ENCODE results near the gene C1QTNF6. TPM values are rescaled to one million over a fixed set of nuclear protein-coding genes. Genes with fewer than 3 reads are reported as not detected.

Gene C1QTNF6
- total and polyA plus RNA-seq, 2 experiments from 2014 or later: 1.7 to 2.3 TPM

DNA sequence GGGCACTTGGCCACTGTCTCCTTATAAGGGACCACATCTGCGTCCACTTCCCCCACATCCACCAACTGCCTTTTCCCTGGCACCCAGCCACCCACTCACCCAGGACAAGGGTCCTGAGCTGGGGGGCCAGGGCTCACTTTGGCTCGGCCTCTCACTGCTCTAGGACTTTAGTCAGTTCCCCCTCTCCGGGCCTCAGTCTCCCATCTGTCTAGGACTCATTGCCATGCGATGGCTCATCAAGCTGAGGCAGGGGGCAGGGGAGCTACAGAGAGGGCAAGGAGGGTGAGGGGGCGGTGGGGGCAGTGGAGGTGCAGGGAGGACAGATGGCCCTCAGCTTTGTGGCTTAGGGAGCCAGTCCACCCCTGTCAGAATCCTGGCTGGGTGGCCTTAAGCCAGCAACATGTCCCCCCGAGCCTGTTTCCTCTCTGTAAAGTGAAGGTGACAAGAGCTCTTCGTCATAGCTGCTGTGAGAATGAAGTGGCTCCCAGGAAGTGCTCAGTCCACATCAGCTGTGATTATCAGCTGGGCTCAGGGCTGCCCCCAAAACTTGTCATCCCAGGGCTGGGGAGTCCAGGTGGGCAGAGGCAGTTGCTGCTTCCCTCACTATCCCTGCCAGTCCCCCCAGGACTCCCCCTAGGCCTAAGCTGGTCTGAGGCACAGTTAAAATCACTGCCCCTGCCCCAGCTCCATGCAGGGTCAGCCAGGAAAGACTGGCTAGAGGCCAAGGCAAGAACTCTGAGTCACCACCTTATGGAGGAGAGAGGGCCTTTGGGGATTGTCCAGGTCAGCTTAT, 41.2 kb upstream of the C1QTNF6 start:
- Histone ChIP-seq H2AFZ (no peak overlapping the region), H3K27ac (ENCODE audit: low read depth) (no peak overlapping the region)
- no peak for ATAC-seq

GRCh38 chr22:37228106-37229011, 40.3 kb upstream of the C1QTNF6 start:
- no peak overlapping the region for H3K4me2 ChIP-seq
- no peaks in the 10 kb centered on the region for H3F3A ChIP-seq (replicated peaks; ENCODE audit: low read depth)
- H3K4me3 Mint-ChIP-seq: no peak overlapping the region
- DNase-seq (ENCODE audit: low spot score) (no peak), ATAC-seq (no peak)
- no peaks in the 10 kb centered on the region for H3K27me3 ChIP-seq (ENCODE audit: insufficient read depth)
- no peaks in the 10 kb centered on the region for H3K36me3 ChIP-seq (ENCODE audit: insufficient read depth)
- no peaks in the 10 kb centered on the region for H3K4me1 ChIP-seq (ENCODE audit: insufficient read depth)
- peaks cover 12% of the 10 kb centered on the region for H3K27me3 Mint-ChIP-seq (ENCODE audit: insufficient read depth, low read depth, poor library complexity)
- H3K9me2 ChIP-seq (ENCODE audit: insufficient read depth): no peaks in the 10 kb centered on the region
- H4K20me1 ChIP-seq (replicated peaks; ENCODE audit: insufficient read depth): no peaks in the 10 kb centered on the region
- H3K36me3 Mint-ChIP-seq (ENCODE audit: low read depth): no peaks in the 10 kb centered on the region
- H3K9me3 Mint-ChIP-seq: no peaks in the 10 kb centered on the region
- H3K27ac Mint-ChIP-seq: no peak overlapping the region
- no peak overlapping the region for H3K4me3 ChIP-seq
- H3K27ac ChIP-seq (ENCODE audit: low read depth): no peak overlapping the region
- no peaks in the 10 kb centered on the region for H3K4me1 Mint-ChIP-seq
- no peaks in the 10 kb centered on the region for H3K79me2 ChIP-seq (replicated peaks; ENCODE audit: insufficient read depth)
- H2AFZ ChIP-seq: no peak overlapping the region
- TF ChIP-seq EZH2 (IDR thresholded peaks at IDR 0.05; ENCODE audit: low read depth, unreplicated experiment) (no peak), CREB1 (CRISPR knock-in tag; IDR thresholded peaks at IDR 0.05; ENCODE audit: low read depth) (no peak), EZH2phosphoT487 (IDR thresholded peaks at IDR 0.05; ENCODE audit: unreplicated experiment) (no peak), JUNB (IDR thresholded peaks at IDR 0.05; ENCODE audit: unreplicated experiment) (no peak)
- TF ChIP-seq, protein P1, sequence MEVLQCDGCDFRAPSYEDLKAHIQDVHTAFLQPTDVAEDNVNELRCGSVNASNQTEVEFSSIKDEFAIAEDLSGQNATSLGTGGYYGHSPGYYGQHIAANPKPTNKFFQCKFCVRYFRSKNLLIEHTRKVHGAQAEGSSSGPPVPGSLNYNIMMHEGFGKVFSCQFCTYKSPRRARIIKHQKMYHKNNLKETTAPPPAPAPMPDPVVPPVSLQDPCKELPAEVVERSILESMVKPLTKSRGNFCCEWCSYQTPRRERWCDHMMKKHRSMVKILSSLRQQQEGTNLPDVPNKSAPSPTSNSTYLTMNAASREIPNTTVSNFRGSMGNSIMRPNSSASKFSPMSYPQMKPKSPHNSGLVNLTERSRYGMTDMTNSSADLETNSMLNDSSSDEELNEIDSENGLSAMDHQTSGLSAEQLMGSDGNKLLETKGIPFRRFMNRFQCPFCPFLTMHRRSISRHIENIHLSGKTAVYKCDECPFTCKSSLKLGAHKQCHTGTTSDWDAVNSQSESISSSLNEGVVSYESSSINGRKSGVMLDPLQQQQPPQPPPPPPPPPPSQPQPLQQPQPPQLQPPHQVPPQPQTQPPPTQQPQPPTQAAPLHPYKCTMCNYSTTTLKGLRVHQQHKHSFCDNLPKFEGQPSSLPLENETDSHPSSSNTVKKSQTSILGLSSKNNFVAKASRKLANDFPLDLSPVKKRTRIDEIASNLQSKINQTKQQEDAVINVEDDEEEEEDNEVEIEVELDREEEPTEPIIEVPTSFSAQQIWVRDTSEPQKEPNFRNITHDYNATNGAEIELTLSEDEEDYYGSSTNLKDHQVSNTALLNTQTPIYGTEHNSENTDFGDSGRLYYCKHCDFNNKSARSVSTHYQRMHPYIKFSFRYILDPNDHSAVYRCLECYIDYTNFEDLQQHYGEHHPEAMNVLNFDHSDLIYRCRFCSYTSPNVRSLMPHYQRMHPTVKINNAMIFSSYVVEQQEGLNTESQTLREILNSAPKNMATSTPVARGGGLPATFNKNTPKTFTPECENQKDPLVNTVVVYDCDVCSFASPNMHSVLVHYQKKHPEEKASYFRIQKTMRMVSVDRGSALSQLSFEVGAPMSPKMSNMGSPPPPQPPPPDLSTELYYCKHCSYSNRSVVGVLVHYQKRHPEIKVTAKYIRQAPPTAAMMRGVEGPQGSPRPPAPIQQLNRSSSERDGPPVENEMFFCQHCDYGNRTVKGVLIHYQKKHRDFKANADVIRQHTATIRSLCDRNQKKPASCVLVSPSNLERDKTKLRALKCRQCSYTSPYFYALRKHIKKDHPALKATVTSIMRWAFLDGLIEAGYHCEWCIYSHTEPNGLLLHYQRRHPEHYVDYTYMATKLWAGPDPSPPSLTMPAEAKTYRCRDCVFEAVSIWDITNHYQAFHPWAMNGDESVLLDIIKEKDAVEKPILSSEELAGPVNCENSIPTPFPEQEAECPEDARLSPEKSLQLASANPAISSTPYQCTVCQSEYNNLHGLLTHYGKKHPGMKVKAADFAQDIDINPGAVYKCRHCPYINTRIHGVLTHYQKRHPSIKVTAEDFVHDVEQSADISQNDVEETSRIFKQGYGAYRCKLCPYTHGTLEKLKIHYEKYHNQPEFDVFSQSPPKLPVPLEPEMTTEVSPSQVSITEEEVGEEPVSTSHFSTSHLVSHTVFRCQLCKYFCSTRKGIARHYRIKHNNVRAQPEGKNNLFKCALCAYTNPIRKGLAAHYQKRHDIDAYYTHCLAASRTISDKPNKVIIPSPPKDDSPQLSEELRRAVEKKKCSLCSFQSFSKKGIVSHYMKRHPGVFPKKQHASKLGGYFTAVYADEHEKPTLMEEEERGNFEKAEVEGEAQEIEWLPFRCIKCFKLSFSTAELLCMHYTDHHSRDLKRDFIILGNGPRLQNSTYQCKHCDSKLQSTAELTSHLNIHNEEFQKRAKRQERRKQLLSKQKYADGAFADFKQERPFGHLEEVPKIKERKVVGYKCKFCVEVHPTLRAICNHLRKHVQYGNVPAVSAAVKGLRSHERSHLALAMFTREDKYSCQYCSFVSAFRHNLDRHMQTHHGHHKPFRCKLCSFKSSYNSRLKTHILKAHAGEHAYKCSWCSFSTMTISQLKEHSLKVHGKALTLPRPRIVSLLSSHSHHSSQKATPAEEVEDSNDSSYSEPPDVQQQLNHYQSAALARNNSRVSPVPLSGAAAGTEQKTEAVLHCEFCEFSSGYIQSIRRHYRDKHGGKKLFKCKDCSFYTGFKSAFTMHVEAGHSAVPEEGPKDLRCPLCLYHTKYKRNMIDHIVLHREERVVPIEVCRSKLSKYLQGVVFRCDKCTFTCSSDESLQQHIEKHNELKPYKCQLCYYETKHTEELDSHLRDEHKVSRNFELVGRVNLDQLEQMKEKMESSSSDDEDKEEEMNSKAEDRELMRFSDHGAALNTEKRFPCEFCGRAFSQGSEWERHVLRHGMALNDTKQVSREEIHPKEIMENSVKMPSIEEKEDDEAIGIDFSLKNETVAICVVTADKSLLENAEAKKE (CRISPR knock-in tag; IDR thresholded peaks at IDR 0.05): no peak

More for the DNA sequence above, 41.2 kb upstream of the C1QTNF6 start:
- H3K9me3 Mint-ChIP-seq: no peaks in the 10 kb centered on the region
- Histone ChIP-seq H3F3A (replicated peaks; ENCODE audit: low read depth) (no peaks in the 10 kb centered on the region), H3K36me3 (ENCODE audit: insufficient read depth) (no peaks in the 10 kb centered on the region), H4K20me1 (replicated peaks; ENCODE audit: insufficient read depth) (no peaks in the 10 kb centered on the region), H3K4me2 (no peak overlapping the region), H3K79me2 (replicated peaks; ENCODE audit: insufficient read depth) (no peaks in the 10 kb centered on the region), H3K27me3 (ENCODE audit: insufficient read depth) (no peaks in the 10 kb centered on the region), H3K9me2 (ENCODE audit: insufficient read depth) (no peaks in the 10 kb centered on the region), H3K4me3 (no peak overlapping the region), H3K4me1 (ENCODE audit: insufficient read depth) (no peaks in the 10 kb centered on the region)
- H3K27ac Mint-ChIP-seq: no peak overlapping the region
- peaks cover 12% of the 10 kb centered on the region for H3K27me3 Mint-ChIP-seq (ENCODE audit: insufficient read depth, low read depth, poor library complexity)
- no peak overlapping the region for H3K4me3 Mint-ChIP-seq
- H3K4me1 Mint-ChIP-seq: no peaks in the 10 kb centered on the region
- no peak for TF ChIP-seq ZNF331 (CRISPR knock-in tag; IDR thresholded peaks at IDR 0.05; ENCODE audit: low read depth)
- no peak for TF ChIP-seq CREB1 (CRISPR knock-in tag; IDR thresholded peaks at IDR 0.05; ENCODE audit: low read depth)
- no peak for TF ChIP-seq EZH2 (IDR thresholded peaks at IDR 0.05; ENCODE audit: low read depth, unreplicated experiment)
- TF ChIP-seq ETS1 (IDR thresholded peaks at IDR 0.05): no peak
- H3K36me3 Mint-ChIP-seq (ENCODE audit: low read depth): no peaks in the 10 kb centered on the region
- no peak for DNase-seq (ENCODE audit: low spot score)
